GM18502 (cell line): ENCODE measurements around the gene UGT2B17.

ENCODE experiments used
- ATAC-seq: cut with Tn5 transposase; IDR thresholded peaks from one replicate; pipeline ENCODE4 v1.9.1; 2021; ENCODE audit warnings: mild to moderate bottlenecking; ENCODE audit not compliant: unreplicated experiment, poor library complexity

UGT2B17 gene

GRCh38 chr4:68490826-68491457 is 85.2 kb downstream of the UGT2B17 start:
- ATAC-seq = no peak

GRCh38 chr4:68489338-68489737 is 86.8 kb downstream of the UGT2B17 start:
- no peak for ATAC-seq
